ENCODE data around the gene HAX1.

DNA sequence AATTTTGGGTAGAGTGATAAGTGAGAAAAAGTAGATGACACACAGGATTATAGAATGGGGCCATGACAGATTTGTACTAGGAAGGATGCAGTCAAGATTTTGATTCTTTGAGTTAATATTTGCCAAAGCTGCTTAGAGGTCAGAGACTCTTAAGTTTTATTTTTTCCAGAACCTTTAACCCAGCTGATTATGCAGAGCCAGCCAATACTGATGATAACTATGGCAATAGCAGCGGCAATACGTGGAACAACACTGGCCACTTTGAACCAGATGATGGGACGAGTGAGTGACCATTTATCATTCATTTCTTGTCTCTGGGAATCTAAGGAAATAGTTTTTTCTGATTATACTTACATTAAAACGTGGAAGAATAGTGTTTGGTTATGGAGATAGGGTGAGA lies 35.6 kb upstream of the HAX1 start:
- TF ChIP-seq, protein P1, sequence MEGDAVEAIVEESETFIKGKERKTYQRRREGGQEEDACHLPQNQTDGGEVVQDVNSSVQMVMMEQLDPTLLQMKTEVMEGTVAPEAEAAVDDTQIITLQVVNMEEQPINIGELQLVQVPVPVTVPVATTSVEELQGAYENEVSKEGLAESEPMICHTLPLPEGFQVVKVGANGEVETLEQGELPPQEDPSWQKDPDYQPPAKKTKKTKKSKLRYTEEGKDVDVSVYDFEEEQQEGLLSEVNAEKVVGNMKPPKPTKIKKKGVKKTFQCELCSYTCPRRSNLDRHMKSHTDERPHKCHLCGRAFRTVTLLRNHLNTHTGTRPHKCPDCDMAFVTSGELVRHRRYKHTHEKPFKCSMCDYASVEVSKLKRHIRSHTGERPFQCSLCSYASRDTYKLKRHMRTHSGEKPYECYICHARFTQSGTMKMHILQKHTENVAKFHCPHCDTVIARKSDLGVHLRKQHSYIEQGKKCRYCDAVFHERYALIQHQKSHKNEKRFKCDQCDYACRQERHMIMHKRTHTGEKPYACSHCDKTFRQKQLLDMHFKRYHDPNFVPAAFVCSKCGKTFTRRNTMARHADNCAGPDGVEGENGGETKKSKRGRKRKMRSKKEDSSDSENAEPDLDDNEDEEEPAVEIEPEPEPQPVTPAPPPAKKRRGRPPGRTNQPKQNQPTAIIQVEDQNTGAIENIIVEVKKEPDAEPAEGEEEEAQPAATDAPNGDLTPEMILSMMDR (conservative IDR thresholded peaks at IDR 0.05; ENCODE audit: low read length) = no peak
- TF ChIP-seq EZH2phosphoT487 (IDR thresholded peaks at IDR 0.05; ENCODE audit: borderline replicate concordance) = no peak

Measured in Loucy (cell line).